Measurements from ENCODE around the gene COL4A2.

Gene COL4A2

DNA sequence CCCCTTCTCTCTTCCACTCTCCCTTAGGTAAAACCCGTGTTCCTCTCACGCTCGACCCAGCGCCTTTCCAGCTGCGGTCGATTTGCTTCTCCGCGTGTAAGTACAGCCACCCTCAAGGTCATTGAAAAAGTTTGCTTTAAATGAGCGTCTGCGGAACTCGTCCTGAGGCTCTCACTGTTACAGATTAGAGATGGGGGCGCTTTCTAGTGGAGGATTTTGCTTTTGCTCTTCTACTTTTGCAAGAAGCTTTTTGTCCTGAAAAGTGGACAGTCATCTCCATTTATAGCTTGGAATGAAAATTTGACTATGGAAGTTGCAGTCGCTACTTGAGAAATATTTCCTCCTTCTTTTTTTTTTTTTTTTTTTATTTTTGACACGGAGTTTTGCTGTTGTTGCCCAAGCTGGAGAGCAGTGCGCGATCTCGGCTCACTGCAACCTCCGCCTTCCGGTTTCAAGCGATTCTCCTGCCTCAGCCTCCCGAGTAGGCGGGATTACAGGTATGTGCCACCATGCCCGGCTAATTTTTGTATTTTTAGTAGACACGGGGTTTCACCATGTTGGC, 255.0 kb downstream of the COL4A2 start:
- DNase-seq (ENCODE audit: insufficient read length, low spot score), result no peak
- no peak for FAIRE-seq
